Measurements from ENCODE around the gene ETV2. TPM values are rescaled to one million over a fixed set of nuclear protein-coding genes. Genes with fewer than 3 reads are reported as not detected.

Gene ETV2
- total and polyA plus RNA-seq, 2 experiments from 2014 or later: 0.93 TPM; not detected in 1

DNA sequence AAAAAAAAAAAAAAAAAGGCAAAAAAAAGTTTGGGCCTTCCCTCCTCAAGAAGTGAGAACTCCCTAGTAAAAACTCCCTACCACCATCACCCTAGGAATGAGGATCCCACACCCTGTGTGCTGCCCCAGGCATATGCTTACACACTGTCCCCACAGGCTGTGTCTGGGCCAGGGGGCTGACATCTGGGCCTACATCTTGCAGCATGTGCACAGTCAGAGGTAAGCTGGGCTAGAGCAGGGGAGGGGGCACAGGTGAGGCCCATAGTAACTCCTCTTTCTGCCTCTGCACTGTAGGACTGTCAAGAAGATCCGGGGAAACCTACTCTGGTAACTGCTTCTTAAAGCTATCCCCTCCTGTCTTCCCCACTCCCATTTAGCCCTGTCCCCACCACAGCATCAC, 28.0 kb upstream of the ETV2 start:
- DNase-seq: no peak
- Histone ChIP-seq H3K36me3 (ENCODE audit: low read depth) (no peaks in the 10 kb centered on the region), H3K27ac (no peak overlapping the region), H3K4me1 (ENCODE audit: insufficient read depth) (no peaks in the 10 kb centered on the region), H3K9me3 (ENCODE audit: low read depth) (no peaks in the 10 kb centered on the region), H3K9me2 (ENCODE audit: insufficient read depth) (no peaks in the 10 kb centered on the region), H4K20me1 (ENCODE audit: insufficient read depth) (no peaks in the 10 kb centered on the region), H3K4me3 (no peak overlapping the region), H2AFZ (no peak overlapping the region), H3K27me3 (replicated peaks; ENCODE audit: insufficient read depth) (no peaks in the 10 kb centered on the region), H3K4me2 (ENCODE audit: unreplicated experiment) (no peak overlapping the region), H3K79me2 (ENCODE audit: insufficient read depth) (no peaks in the 10 kb centered on the region), H3F3A (ENCODE audit: insufficient read depth) (no peaks in the 10 kb centered on the region), H3K9ac (no peak overlapping the region)
- WGBS, 2 experiments (ENCODE audit: low coverage in 1 of 2, low lambda C conversion rate in 2 of 2, missing lambda C conversion rate in 2 of 2): 52 to 71% methylated on average over 1 of the region's 1 CpG
- TF ChIP-seq EZH2 (IDR thresholded peaks at IDR 0.05; ENCODE audit: insufficient read depth, poor library complexity, severe bottlenecking): no peak
- TF ChIP-seq EZH2phosphoT487 (IDR thresholded peaks at IDR 0.05; ENCODE audit: insufficient read depth, low read depth): no peak
- in situ Hi-C loops (cut with MboI): no loop called here

DNA sequence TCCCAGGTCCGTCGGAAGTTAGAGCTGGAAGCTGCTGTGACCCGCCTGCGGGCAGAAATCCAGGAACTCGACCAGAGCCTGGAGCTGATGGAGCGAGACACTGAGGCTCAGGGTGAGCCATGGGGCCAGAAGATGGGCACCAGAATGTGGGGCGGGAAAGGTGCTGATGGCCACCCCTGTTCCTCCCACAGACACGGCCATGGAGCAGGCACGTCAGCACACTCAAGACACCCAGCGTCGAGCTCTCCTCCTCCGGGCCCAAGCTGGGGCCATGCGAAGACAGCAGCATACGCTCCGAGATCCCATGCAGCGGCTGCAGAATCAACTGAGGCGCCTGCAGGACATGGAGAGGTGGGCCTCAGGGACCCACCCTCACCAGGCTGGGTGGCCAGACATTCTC, 26.5 kb upstream of the ETV2 start:
- TF ChIP-seq EZH2 (IDR thresholded peaks at IDR 0.05; ENCODE audit: insufficient read depth, poor library complexity, severe bottlenecking) (no peak), EZH2phosphoT487 (IDR thresholded peaks at IDR 0.05; ENCODE audit: insufficient read depth, low read depth) (no peak)
- Histone ChIP-seq H3F3A (ENCODE audit: insufficient read depth) (no peaks in the 10 kb centered on the region), H3K27me3 (replicated peaks; ENCODE audit: insufficient read depth) (no peaks in the 10 kb centered on the region), H3K9me2 (ENCODE audit: insufficient read depth) (no peaks in the 10 kb centered on the region), H3K36me3 (ENCODE audit: low read depth) (no peaks in the 10 kb centered on the region), H3K9me3 (ENCODE audit: low read depth) (no peaks in the 10 kb centered on the region), H3K4me2 (ENCODE audit: unreplicated experiment) (no peak overlapping the region), H3K79me2 (ENCODE audit: insufficient read depth) (no peaks in the 10 kb centered on the region), H3K4me1 (ENCODE audit: insufficient read depth) (no peaks in the 10 kb centered on the region), H2AFZ (no peak overlapping the region), H4K20me1 (ENCODE audit: insufficient read depth) (no peaks in the 10 kb centered on the region), H3K27ac (no peak overlapping the region), H3K4me3 (no peak overlapping the region), H3K9ac (no peak overlapping the region)
- 87 to 89% methylated on average over 17 of the region's 17 CpGs for WGBS, 2 experiments (ENCODE audit: low coverage in 1 of 2, low lambda C conversion rate in 2 of 2, missing lambda C conversion rate in 2 of 2)
- DNase-seq: no peak
- in situ Hi-C loops (cut with MboI): no loop called here

GRCh38 chr19:35618857-35619256, 22.7 kb upstream of the ETV2 start:
- Histone ChIP-seq H3K27ac (no peak overlapping the region), H3K9ac (no peak overlapping the region), H3K9me2 (ENCODE audit: insufficient read depth) (no peaks in the 10 kb centered on the region), H3K4me2 (ENCODE audit: unreplicated experiment) (no peak overlapping the region), H2AFZ (no peak overlapping the region), H3K4me1 (ENCODE audit: insufficient read depth) (no peaks in the 10 kb centered on the region), H3K79me2 (ENCODE audit: insufficient read depth) (no peaks in the 10 kb centered on the region), H3K4me3 (no peak overlapping the region), H3K27me3 (replicated peaks; ENCODE audit: insufficient read depth) (no peaks in the 10 kb centered on the region), H3K9me3 (ENCODE audit: low read depth) (no peaks in the 10 kb centered on the region), H4K20me1 (ENCODE audit: insufficient read depth) (no peaks in the 10 kb centered on the region), H3F3A (ENCODE audit: insufficient read depth) (no peaks in the 10 kb centered on the region), H3K36me3 (ENCODE audit: low read depth) (no peaks in the 10 kb centered on the region)
- in situ Hi-C loops (cut with MboI): no loop called here
- no peak for DNase-seq
- TF ChIP-seq EZH2phosphoT487 (IDR thresholded peaks at IDR 0.05; ENCODE audit: insufficient read depth, low read depth) (no peak), EZH2 (IDR thresholded peaks at IDR 0.05; ENCODE audit: insufficient read depth, poor library complexity, severe bottlenecking) (no peak)
- WGBS, 2 experiments (ENCODE audit: low coverage in 1 of 2, low lambda C conversion rate in 2 of 2, missing lambda C conversion rate in 2 of 2): 76 to 78% methylated on average over 7 of the region's 7 CpGs

DNA sequence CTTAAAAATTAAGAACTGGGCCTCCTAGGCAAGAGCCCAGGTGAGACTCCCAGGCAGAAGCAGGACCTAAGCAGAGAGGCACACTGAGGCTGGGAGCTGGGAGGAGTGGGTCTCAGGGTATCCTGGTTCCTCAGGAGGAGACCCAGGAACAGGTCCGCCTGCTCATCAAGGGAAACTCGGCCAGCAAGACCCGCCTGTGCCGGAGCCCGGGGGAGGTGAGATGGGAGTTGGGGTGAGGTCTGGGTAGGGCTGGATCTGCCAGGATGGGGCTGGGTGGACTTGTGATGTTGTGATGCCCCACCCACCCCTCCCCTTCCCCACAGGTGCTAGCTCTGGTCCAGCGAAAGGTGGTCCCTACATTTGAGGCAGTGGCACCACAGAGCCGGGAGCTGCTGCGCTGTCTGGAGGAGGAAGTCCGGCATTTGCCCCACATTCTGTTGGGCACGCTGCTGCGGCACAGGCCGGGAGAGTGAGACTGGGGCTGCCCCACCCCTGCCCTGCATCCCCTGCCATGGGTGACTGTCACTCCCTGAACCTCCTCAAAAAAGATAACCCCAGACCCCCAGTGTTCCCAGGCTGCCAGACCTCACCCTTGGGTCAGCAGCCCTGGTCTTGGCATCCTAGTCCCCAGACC, 22.1 kb upstream of the ETV2 start:
- 95 to 97% methylated on average over 12 of the region's 12 CpGs for WGBS, 2 experiments (ENCODE audit: low coverage in 1 of 2, low lambda C conversion rate in 2 of 2, missing lambda C conversion rate in 2 of 2)
- Histone ChIP-seq H3K36me3 (ENCODE audit: low read depth) (no peaks in the 10 kb centered on the region), H3K79me2 (ENCODE audit: insufficient read depth) (no peaks in the 10 kb centered on the region), H3K4me1 (ENCODE audit: insufficient read depth) (no peaks in the 10 kb centered on the region), H3F3A (ENCODE audit: insufficient read depth) (no peaks in the 10 kb centered on the region), H3K27me3 (replicated peaks; ENCODE audit: insufficient read depth) (no peaks in the 10 kb centered on the region), H3K9me2 (ENCODE audit: insufficient read depth) (no peaks in the 10 kb centered on the region), H4K20me1 (ENCODE audit: insufficient read depth) (no peaks in the 10 kb centered on the region), H3K4me2 (ENCODE audit: unreplicated experiment) (no peak overlapping the region), H3K4me3 (no peak overlapping the region), H3K27ac (no peak overlapping the region), H3K9ac (no peak overlapping the region), H3K9me3 (ENCODE audit: low read depth) (no peaks in the 10 kb centered on the region), H2AFZ (no peak overlapping the region)
- DNase-seq: no peak
- in situ Hi-C loops (cut with MboI): no loop called here
- TF ChIP-seq EZH2 (IDR thresholded peaks at IDR 0.05; ENCODE audit: insufficient read depth, poor library complexity, severe bottlenecking): no peak
- no peak for TF ChIP-seq EZH2phosphoT487 (IDR thresholded peaks at IDR 0.05; ENCODE audit: insufficient read depth, low read depth)

DNA sequence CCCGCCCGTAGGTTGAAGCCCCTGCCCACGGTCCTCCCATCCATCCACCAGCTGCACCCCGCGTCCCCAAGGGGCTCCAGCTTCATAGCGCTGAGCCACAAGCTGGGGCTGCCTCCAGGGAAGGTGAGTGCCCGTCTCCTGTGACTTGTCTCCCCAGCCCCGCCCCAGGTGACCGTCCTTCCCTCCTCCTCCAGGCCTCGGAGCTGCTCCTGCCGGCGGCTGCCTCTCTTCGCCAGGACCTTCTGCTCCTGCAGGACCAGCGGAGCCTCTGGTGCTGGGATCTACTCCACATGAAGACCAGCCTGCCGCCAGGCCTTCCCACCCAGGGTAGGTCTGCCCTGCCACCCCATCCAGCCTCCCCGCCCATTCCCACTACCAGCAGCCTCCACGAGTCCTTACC, 21.5 kb upstream of the ETV2 start:
- WGBS, 2 experiments (ENCODE audit: low coverage in 1 of 2, low lambda C conversion rate in 2 of 2, missing lambda C conversion rate in 2 of 2): 93 to 96% methylated on average over 13 to 17 of the region's 17 CpGs
- no peaks in the 10 kb centered on the region for H4K20me1 ChIP-seq (ENCODE audit: insufficient read depth)
- in situ Hi-C loops (cut with MboI): no loop called here
- no peaks in the 10 kb centered on the region for H3K4me1 ChIP-seq (ENCODE audit: insufficient read depth)
- TF ChIP-seq EZH2phosphoT487 (IDR thresholded peaks at IDR 0.05; ENCODE audit: insufficient read depth, low read depth): no peak
- H2AFZ ChIP-seq: no peak overlapping the region
- H3K27me3 ChIP-seq (replicated peaks; ENCODE audit: insufficient read depth): no peaks in the 10 kb centered on the region
- no peaks in the 10 kb centered on the region for H3F3A ChIP-seq (ENCODE audit: insufficient read depth)
- DNase-seq: no peak
- no peak overlapping the region for H3K9ac ChIP-seq
- no peak overlapping the region for H3K4me2 ChIP-seq (ENCODE audit: unreplicated experiment)
- no peaks in the 10 kb centered on the region for H3K9me3 ChIP-seq (ENCODE audit: low read depth)
- no peaks in the 10 kb centered on the region for H3K36me3 ChIP-seq (ENCODE audit: low read depth)
- no peak overlapping the region for H3K27ac ChIP-seq
- no peaks in the 10 kb centered on the region for H3K79me2 ChIP-seq (ENCODE audit: insufficient read depth)
- H3K9me2 ChIP-seq (ENCODE audit: insufficient read depth): no peaks in the 10 kb centered on the region
- no peak overlapping the region for H3K4me3 ChIP-seq

Measured in GM23248 (cell line).